ENCODE data around the gene MLLT3.

DNA sequence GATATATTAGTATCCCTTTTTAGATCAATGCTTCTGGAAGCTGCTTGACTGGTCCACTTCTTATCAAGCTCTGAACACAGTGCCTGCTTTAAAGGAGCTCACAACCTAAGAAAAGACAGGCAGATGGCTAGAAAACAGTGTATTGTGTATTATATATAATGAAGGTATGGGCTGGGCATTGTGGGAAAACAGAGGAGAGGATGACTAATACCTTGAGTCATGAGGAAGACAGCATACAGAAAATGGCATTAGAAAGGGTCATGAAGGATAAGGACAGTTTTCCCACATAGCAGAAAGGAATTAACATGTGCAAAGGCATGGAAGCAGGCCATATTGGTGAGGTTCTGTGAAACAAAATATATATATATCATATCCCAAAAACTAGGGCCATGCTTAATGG lies 309.6 kb downstream of the MLLT3 start:
- TF ChIP-seq CTCF (IDR thresholded peaks at IDR 0.05; ENCODE audit: low read depth, low read length) (no peak), EZH2phosphoT487 (IDR thresholded peaks at IDR 0.05; ENCODE audit: low read depth) (no peak)

Data from OCI-LY3 (cell line).